ENCODE results near the gene SRRM3. TPM values are rescaled to one million over a fixed set of nuclear protein-coding genes. Genes with fewer than 3 reads are reported as not detected.

The SRRM3 gene
- total and polyA plus RNA-seq, 9 of the 15 experiments (the other 6 are each of a cell fraction or from before 2014, with no cell fraction given), result 0.04 to 0.91 (median 0.46) TPM; not detected in 2

- TF ChIP-seq E4F1 (CRISPR knock-in tag; IDR thresholded peaks at IDR 0.05; ENCODE audit: borderline replicate concordance) (no peak), ZNF699 (CRISPR knock-in tag; IDR thresholded peaks at IDR 0.05; ENCODE audit: insufficient replicate concordance) (no peak), ZNF592 (IDR thresholded peaks at IDR 0.05) (0 out of 2 replicates have a peak, but pooled peaks have one; percentile 64), ZC3H4 (CRISPR knock-in tag; IDR thresholded peaks at IDR 0.05; ENCODE audit: borderline replicate concordance) (no peak; the same call in 1 of the 2 replicates), HDAC6 (IDR thresholded peaks at IDR 0.05; ENCODE audit: low read depth, low read length) (no peak), RNF219 (CRISPR knock-in tag; IDR thresholded peaks at IDR 0.05) (no peak), HNRNPL (IDR thresholded peaks at IDR 0.05; ENCODE audit: low read depth, low read length) (no peak), USF2 (CRISPR knock-in tag; IDR thresholded peaks at IDR 0.05) (no peak), MTA1 (IDR thresholded peaks at IDR 0.05; ENCODE audit: borderline replicate concordance) (peak; percentile 95), XRCC5 (IDR thresholded peaks at IDR 0.05; ENCODE audit: low read depth, low read length) (0 out of 2 replicates have a peak, but pooled peaks have one; percentile 75), SMAD3 (CRISPR knock-in tag; conservative IDR thresholded peaks at IDR 0.05) (0 out of 2 replicates have a peak, but pooled peaks have one; percentile 9), PPARD (CRISPR knock-in tag; IDR thresholded peaks at IDR 0.05) (no peak), SPI1 (IDR thresholded peaks at IDR 0.05; ENCODE audit: borderline replicate concordance, low read depth, low read length) (no peak), ZNF165 (CRISPR knock-in tag; IDR thresholded peaks at IDR 0.05; ENCODE audit: borderline replicate concordance) (no peak), EGR1 (conservative IDR thresholded peaks at IDR 0.05) (no peak), C11orf30 (IDR thresholded peaks at IDR 0.05; ENCODE audit: low read depth) (peak; percentile 84), PYGO2 (tag; IDR thresholded peaks at IDR 0.05) (no peak), KLF13 (tag; IDR thresholded peaks at IDR 0.05; ENCODE audit: borderline replicate concordance, low read depth) (no peak)
Observed at GRCh38 chr7:76166404-76167255, 35.1 kb upstream of the SRRM3 start (continued).

All from K562 (cell line).